GM12874 (cell line): ENCODE measurements around the gene GRAP.
A peak's percentile ranks its signal among the peaks of the same experiment; 100 is the strongest.
"Not testable (repeated sequence)": the region's sequence is repeated elsewhere in the genome, so short reads cannot be mapped to it uniquely, and the experiment has no call there.

Experiments used
- TF ChIP-seq, protein P1 (sequence below): IDR thresholded peaks from 2 replicates; pipeline ENCODE4 v1.5.1; 2011; ENCODE audit warnings: low read depth, mild to moderate bottlenecking, control low read depth, low read length, moderate library complexity; ENCODE audit not compliant: insufficient read depth

GRAP gene

DNA sequence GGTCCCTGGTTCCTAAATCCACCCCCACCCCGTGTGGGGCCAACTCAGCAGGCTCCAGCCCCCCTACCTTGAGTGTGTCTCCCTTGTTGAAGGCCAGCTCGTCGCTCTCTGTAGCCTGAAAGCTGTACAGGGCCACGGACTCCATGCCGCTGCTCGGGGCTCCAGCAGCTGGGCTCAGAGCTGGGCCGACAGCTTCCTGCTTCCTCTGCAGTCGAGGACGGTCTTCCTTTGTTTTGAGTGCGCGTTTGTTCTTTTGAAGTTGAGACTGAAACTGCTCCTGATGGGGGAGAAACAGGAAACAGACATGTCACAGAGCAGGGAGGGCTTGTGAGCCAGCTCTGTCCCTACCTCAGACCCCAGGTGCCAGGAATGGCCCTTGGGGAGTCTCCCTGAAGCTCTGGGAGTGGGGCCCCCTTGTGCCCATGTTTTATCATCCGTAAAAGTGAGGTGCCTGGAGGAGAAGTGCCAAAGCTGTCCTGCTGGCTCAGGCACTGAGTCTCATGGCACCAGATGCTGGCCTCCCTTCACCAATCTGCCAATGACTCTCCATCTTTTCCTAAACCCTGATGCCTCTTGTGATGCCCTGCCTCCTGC lies at the start of gene GRAP:
Gene GRAP (minus strand): TSS at position 176 of the 594 bp plus-strand sequence. CDS start 31 bp downstream, at position 145.
- TF ChIP-seq, protein P1, sequence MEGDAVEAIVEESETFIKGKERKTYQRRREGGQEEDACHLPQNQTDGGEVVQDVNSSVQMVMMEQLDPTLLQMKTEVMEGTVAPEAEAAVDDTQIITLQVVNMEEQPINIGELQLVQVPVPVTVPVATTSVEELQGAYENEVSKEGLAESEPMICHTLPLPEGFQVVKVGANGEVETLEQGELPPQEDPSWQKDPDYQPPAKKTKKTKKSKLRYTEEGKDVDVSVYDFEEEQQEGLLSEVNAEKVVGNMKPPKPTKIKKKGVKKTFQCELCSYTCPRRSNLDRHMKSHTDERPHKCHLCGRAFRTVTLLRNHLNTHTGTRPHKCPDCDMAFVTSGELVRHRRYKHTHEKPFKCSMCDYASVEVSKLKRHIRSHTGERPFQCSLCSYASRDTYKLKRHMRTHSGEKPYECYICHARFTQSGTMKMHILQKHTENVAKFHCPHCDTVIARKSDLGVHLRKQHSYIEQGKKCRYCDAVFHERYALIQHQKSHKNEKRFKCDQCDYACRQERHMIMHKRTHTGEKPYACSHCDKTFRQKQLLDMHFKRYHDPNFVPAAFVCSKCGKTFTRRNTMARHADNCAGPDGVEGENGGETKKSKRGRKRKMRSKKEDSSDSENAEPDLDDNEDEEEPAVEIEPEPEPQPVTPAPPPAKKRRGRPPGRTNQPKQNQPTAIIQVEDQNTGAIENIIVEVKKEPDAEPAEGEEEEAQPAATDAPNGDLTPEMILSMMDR: not testable (repeated sequence)

DNA sequence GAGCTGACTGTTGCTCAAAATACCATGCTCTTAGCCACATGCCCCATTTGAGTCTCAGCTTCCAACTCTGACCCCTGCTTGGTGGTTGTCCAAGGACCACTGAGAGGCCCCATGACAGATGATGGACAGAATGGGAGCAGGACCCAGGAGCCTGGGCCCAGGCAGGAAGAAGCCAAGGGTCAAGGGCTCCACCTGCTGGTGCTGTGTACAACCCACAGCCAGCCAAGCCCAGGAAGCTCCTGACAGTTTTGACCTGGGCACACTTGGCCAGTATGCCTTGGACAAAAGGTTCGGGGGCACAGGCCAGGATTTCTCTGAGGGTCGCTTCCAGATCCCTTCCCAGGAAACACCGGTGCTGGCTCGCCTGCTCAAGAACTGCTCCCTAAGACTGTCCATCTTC lies 15.0 kb downstream of the GRAP start:
- TF ChIP-seq, protein P1: peak; percentile 36

DNA sequence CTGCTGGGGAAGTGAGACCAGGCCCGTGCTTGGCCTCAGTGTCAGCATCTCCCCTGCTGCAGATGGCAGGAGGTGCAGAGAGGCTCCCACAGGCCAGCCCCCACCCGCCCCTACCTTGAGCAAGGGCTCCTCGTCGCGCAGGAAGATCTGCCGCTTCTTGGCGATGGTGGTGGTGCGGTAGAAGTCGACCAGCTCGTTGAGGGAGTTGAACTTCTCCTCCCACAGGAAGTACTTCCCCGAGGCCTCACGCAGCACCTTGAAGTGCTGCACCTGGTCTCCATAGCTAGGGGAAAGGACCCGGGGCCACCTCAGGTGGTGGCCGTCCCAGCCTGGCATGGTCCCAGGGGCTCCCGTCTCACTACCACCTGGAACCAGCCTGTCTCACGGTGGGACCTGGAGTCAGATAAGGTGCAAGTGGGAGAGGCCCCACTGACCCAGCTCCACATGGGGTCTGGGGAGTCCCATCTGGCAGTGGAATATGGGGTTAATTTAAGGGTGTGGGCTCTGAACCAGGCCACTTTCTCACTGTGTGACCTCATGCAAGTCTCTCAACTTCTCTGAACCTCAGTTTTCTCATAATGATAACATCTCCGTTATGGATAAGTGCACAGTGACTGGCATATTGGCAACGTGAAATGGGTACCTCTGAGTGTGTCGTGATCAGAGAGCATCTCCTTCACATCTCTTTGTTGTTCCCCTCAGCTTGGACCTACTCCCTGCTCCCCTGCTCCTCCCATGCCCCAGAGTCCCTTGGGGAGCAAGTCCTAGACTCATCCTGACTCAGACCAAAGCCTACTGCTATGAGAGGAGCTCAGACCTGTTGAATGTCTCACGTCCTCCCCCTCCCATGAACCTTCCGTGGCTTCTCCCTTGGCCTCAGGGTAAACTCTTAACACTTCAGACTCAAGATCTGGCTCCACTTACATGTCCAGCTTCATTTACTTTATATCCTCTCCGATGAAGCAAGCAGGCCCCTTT lies 22.4 kb downstream of the GRAP start:
- TF ChIP-seq, protein P1: no peak

DNA sequence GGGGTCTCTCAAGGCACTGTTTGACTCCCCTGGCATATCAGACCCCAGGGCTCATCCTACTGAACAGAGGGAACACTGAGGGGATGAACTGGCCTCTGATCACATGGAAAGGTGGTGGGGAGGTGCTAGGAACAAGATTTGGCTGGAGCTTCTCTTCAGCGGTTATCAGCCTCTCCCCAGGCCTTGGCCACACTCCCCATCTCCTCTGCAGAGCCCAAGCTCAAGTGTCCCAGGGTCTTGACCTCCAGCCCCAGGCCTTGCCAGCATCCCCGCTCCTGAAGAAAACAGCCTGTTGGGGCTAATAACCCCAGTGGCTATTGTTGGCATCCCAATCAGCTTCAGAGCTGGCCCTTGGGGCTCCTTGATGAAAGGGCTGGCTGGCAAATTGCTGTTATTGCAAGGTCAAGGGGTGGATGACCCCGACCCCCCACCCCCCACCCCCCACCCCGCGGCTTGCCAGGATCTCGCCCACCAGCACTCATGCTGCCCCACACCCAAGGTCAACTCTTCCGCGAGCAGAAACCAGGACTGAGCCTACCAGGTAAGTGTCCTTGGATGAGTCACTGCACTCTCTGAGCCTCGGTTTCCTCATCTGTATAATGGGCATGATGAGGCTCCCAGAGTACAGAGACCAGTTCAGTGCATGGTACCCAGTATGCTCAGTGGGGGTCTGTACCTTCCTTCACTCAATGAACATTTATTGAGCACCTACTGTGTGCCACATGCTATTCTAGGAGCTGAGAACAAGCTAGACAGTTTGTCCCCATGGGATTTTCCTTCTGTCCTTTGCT lies 23.4 kb downstream of the GRAP start:
- TF ChIP-seq, protein P1: no peak

DNA sequence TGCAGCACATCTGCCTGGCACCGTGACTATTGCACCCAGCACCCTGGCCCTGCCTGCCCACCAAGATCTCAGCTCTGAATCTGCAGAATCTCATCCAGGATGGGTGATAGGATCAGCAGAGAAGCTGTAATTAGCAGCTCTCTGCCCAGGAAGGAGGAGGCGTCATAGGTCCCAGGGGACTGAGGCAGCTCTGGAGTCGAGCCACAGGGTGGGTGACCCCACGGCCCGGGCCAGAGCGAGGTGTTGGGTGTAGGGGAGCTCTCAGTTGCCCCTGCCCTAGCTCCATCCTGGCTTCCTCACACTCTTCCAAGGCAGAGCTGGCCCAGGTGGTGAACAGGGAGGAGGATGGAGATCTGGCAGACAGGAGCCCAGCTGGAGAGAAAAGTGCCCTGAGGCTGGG lies 24.0 kb downstream of the GRAP start:
- TF ChIP-seq, protein P1: no peak

DNA sequence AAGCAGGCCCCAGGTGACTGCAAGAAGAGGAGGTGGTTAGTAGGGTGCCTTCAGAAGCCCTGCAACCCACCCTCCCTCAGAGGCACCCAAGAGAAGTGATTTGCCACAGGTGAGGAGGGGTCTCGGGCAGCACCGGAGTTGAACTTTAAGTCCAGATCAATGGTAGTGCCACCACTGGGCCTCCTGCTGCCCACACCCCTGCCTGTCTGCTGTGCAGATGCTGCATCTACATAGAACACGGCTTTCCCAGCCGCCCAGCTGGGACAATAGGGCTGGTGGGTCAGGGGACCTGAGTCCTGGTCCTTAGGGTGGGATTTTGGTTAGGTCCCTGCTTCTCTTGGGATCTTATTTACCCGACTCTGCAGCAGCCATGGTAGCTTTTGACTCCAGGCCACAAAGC lies 24.6 kb downstream of the GRAP start:
- TF ChIP-seq, protein P1: no peak

DNA sequence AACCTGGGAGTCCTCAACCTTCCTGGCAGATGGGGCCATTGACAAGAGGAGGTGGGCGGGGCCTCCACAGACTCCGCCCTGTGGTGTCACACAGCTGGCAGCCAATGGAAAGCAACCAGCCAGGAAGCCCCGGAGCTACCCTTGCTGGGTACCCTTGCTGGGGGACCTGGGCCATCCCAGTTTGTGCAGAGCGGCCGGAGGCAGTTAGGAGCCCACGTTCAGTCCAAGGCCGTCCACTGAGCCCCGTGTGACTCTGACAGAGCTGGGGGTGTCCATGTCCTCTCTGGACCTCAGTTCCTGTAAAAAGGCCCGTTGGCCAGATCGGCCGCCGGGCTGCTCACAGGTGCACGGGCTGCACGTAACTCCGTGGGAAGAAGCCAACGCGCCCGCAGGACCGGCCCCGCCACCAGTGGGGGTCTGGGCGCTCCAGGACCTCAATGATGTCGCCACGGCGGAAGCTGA lies 25.1 kb downstream of the GRAP start:
- TF ChIP-seq, protein P1: no peak
